Bronchial epithelial cell (primary cell): ENCODE results near the gene PHACTR3. TPM values are rescaled to one million over a fixed set of nuclear protein-coding genes. Genes with fewer than 3 reads are reported as not detected.
A peak's percentile ranks its signal among the peaks of the same experiment; 100 is the strongest.

ENCODE experiments used
- DNase-seq: peaks from one replicate; pipeline ENCODE4 v3.0.0-alpha.2; 2010; ENCODE audit warnings: low read depth
- FAIRE-seq: peaks from 2 replicates; lab custom pipeline; 2011; peaks lifted over from hg19 to GRCh38; lab: Jason Lieb, UNC
- H3K27me3 ChIP-seq: 2 replicates; pipeline ENCODE4 v1.5.1; 2011; ENCODE audit warnings: low read length; ENCODE audit not compliant: control insufficient read depth, insufficient read depth
- H3K36me3 ChIP-seq: 2 replicates; pipeline ENCODE4 v1.5.1; 2011; ENCODE audit warnings: low read length; ENCODE audit not compliant: control insufficient read depth, insufficient read depth
- H3K4me3 ChIP-seq: 2 replicates; pipeline ENCODE4 v1.5.1; 2011; ENCODE audit warnings: mild to moderate bottlenecking, low read depth, low read length, control low read depth
- total RNA-seq: library from RNA; depleted of rRNA; stranded (reverse); fragments of >200 nt; gene quantifications from 2 replicates; pipeline ENCODE4 v1.2.1, GENCODE V29; 2014
- TF ChIP-seq, protein P1 (sequence below): IDR thresholded peaks from 2 replicates; pipeline ENCODE4 v1.5.1; 2011; ENCODE audit warnings: mild to moderate bottlenecking, moderate library complexity, low read length, control low read depth, inconsistent platforms; ENCODE audit not compliant: insufficient read depth, severe bottlenecking

Gene PHACTR3
- total RNA-seq, 1 donor from 2014 or later: 15.0 TPM

DNA sequence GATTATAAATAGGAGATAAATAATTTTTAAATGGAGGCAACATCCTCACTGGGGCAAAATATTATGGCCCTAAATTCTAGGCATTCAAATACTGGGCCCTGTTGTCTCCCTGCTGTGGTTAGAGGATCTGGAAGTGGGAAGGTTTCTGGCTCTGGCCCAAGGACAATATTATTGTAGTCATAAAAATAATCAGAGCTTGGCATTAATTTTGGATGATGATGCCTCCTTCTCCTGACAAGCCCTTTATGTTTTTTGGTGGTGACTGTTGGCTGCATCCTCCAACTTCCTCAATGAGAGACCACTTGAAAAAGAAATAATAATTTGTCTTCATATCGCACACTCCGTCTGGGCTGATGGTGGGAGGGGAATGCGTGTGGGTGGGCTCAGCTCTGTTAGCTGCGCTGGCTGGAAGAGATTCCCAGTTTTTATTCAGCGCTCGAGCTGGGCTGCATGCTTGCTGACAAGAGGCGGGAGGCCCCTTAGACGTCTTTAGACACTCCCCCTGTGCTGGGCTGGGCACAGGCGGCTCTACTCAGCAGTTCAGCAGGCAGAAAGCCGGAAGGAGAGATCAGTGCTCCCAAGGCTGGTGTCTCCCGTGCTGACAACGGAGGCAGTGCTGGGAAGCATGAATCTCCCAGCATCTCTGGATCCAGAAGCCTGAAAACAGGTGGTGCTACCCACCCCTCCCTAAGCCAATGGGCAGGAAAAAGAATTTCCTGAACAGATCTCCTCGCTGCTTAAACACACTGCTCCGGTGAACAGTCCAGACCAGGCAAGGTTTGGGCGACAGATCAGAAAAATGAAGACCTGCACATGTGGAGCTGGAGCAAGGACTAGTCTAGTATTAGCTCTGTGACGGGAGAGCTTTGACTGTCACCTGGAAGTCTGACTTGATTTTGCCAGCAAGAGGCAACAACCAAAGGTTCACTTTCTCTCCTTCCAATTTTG lies 231.4 kb downstream of the PHACTR3 start:
- no peaks in the 10 kb centered on the region for H3K27me3 ChIP-seq
- FAIRE-seq: no peak
- TF ChIP-seq, protein P1, sequence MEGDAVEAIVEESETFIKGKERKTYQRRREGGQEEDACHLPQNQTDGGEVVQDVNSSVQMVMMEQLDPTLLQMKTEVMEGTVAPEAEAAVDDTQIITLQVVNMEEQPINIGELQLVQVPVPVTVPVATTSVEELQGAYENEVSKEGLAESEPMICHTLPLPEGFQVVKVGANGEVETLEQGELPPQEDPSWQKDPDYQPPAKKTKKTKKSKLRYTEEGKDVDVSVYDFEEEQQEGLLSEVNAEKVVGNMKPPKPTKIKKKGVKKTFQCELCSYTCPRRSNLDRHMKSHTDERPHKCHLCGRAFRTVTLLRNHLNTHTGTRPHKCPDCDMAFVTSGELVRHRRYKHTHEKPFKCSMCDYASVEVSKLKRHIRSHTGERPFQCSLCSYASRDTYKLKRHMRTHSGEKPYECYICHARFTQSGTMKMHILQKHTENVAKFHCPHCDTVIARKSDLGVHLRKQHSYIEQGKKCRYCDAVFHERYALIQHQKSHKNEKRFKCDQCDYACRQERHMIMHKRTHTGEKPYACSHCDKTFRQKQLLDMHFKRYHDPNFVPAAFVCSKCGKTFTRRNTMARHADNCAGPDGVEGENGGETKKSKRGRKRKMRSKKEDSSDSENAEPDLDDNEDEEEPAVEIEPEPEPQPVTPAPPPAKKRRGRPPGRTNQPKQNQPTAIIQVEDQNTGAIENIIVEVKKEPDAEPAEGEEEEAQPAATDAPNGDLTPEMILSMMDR: no peak
- peaks cover 1% of the 10 kb centered on the region for H3K36me3 ChIP-seq
- peak overlapping the region; percentile 41 for H3K4me3 ChIP-seq
- DNase-seq: peak; percentile 45

DNA sequence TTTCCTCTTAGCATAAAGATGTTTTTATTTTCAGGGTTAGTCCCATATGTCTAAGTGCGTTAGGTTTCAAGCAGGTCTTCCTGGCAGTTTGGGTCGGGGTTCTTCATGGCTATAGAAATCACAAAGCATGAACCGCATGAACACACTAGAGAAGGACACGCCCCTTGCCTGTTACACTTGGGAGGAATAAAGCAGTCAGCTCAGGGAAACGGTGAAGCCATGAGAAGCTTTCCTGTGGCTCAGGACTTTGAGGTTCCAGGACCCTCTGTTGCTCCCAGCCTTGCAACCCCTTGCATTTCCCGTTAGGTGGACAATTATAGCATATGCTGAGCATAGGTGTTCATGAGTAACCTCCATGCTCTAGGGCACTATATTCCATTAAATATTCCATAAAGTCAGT lies 232.4 kb downstream of the PHACTR3 start:
- Histone ChIP-seq H3K27me3 (no peaks in the 10 kb centered on the region), H3K36me3 (peaks cover 3% of the 10 kb centered on the region), H3K4me3 (peak overlapping the region; percentile 41)
- FAIRE-seq (no peak), DNase-seq (peak; percentile 42)
- TF ChIP-seq, protein P1: no peak

DNA sequence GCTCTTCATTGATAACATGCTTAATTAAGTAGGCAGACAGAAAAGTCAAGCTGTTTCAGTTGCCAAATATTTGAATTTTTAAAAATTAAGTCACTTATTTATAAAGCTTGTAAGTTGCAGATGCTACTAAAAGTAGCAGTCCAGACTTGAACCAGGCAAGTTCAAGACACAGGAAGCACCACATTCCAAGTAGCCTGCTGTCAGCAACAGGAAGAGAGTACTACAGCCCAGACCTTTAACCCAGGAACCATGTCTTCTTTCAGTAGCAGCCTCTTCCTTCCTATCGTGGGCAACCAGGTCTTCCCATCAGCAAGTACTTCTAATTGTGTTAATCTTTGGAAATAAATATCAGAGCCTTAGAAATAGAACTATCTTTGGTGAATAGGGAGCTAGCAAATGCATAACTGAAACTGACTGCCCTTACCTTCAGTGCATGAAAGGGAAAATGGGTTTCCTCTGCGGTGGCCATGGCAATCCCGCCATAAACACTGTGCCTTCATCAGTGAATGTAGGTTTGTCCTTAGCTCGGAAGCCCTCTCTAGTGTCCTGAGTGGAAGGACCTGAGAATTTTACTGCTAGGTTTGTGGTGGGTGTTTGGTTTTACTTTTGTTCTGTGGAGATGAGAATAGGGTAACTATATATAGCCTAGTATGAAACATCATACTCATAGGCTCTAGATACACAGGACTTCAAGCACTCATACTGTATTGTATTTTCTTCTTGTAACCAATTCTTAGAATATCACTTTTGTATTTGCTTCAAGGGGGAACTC lies 233.5 kb downstream of the PHACTR3 start:
- TF ChIP-seq, protein P1: no peak
- DNase-seq (peak; percentile 57), FAIRE-seq (no peak)
- Histone ChIP-seq H3K27me3 (no peaks in the 10 kb centered on the region), H3K4me3 (peak overlapping the region; percentile 41), H3K36me3 (peaks cover 3% of the 10 kb centered on the region)

DNA sequence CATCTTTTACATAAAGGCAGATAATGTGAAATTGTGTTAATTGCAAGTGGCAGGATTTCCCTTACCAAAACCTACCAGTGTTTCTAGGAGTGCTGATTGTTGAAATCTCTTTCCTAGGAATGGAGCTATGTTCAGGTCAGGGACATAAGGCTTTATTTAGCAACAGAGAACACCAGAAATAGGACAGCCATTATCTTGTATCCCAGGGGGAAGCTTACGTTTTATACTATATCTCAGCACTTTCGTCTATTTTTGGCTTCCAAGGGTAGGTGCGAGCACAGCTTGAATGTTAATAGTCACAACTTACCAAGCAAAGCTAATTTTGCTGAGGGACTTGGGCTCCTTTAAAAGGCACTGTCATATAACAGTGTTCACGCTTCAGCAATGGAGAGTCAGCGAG lies 235.1 kb downstream of the PHACTR3 start:
- FAIRE-seq (no peak), DNase-seq (no peak)
- Histone ChIP-seq H3K36me3 (peaks cover 3% of the 10 kb centered on the region), H3K27me3 (no peaks in the 10 kb centered on the region), H3K4me3 (no peak overlapping the region)
- TF ChIP-seq, protein P1: no peak

- peaks cover 1% of the 10 kb centered on the region for H3K36me3 ChIP-seq
- no peak overlapping the region for H3K4me3 ChIP-seq
- DNase-seq (peak; percentile 83), FAIRE-seq (no peak)
- TF ChIP-seq, protein P1: no peak
- H3K27me3 ChIP-seq: no peaks in the 10 kb centered on the region
Observed at GRCh38 chr20:59845472-59845871, 241.1 kb downstream of the PHACTR3 start.
